Endothelial cell of umbilical vein (primary cell): ENCODE measurements around the gene DCP2.

ENCODE experiments used
- GATA2 ChIP-seq: IDR thresholded peaks from 2 replicates; pipeline ENCODE4 v1.7.0; 2011; ENCODE audit warnings: low read depth, mild to moderate bottlenecking, moderate library complexity, mixed read lengths, low read length; ENCODE audit not compliant: insufficient read length, insufficient read depth
- POLR2AphosphoS5 ChIP-seq: IDR thresholded peaks from 2 replicates; pipeline ENCODE4 v1.6.1; 2012; ENCODE audit warnings: low read depth, mild to moderate bottlenecking, control low read depth, low read length, moderate library complexity; ENCODE audit not compliant: insufficient read depth
- TF ChIP-seq, protein P1 (sequence below), 2 donors: IDR thresholded peaks; 1 replicate in 1 of 2; 2 replicates in 1 of 2; pipeline ENCODE4 v1.5.1; 2011; ENCODE audit warnings: low read length in 2 of 2, mild to moderate bottlenecking in 2 of 2, moderate library complexity in 2 of 2, control low read depth in 1 of 2, inconsistent platforms in 1 of 2, low read depth in 1 of 2; ENCODE audit not compliant: insufficient read depth in 1 of 2; ENCODE audit errors: extremely low read depth in 1 of 2

DNA sequence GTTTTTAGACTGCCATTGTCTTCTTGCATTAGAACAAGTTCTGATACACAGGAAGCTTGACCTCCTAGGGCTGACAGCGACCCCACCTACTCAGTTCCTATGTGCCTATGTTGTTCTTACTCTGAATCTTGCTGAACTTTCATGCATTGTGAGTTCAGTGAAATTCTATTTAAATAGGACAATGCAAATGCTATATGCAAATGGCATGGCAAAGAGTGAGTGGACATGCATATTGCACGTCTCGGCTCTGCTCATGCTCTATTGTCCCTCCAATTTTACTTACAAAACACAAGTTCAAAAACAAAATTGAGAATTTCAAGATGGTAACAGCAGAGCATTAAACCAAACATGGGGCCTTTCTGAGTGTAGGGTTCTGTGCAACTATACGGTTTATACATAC lies 5.3 kb upstream of the DCP2 start:
- TF ChIP-seq, protein P1, sequence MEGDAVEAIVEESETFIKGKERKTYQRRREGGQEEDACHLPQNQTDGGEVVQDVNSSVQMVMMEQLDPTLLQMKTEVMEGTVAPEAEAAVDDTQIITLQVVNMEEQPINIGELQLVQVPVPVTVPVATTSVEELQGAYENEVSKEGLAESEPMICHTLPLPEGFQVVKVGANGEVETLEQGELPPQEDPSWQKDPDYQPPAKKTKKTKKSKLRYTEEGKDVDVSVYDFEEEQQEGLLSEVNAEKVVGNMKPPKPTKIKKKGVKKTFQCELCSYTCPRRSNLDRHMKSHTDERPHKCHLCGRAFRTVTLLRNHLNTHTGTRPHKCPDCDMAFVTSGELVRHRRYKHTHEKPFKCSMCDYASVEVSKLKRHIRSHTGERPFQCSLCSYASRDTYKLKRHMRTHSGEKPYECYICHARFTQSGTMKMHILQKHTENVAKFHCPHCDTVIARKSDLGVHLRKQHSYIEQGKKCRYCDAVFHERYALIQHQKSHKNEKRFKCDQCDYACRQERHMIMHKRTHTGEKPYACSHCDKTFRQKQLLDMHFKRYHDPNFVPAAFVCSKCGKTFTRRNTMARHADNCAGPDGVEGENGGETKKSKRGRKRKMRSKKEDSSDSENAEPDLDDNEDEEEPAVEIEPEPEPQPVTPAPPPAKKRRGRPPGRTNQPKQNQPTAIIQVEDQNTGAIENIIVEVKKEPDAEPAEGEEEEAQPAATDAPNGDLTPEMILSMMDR (IDR thresholded peaks at IDR 0.05; ENCODE audit: extremely low read depth in 1 of 2, insufficient read depth in 1 of 2, low read depth in 1 of 2, low read length in 2 of 2): no peak
- TF ChIP-seq POLR2AphosphoS5 (no peak), GATA2 (no peak)
